Activated naive CD8-positive, alpha-beta T cell treated with anti-CD3 and anti-CD28 coated beads, Interleukin-2, amount 10 ng/mL, durations not matched to agents 7 days and 5 days (primary cell): ENCODE data around the gene BST2. TPM values are rescaled to one million over a fixed set of nuclear protein-coding genes. Genes with fewer than 3 reads are reported as not detected.

Source experiments
- ATAC-seq: fragments of 150-1000 bp; cut with Tn5 transposase; one replicate; pipeline ENCODE4 v1.10.0; 2021; ENCODE audit warnings: low read depth, moderate library complexity
- POLR2A ChIA-PET: fragments of 350-600 bp; sonication (Branson Sonifier 250); formaldehyde crosslinking; loops from one replicate; lab custom pipeline; 2021; ENCODE audit warnings: antibody characterized with exemption; lab: Charles Lee
- DNase-seq: peaks from one replicate; pipeline ENCODE4 v3.0.0; 2021
- H3K27ac Mint-ChIP-seq: one replicate; pipeline ENCODE4 v1.8.0; 2022; ENCODE audit warnings: mild to moderate bottlenecking, mixed read lengths
- H3K27me3 Mint-ChIP-seq: one replicate; pipeline ENCODE4 v1.8.0; 2022; ENCODE audit warnings: mild to moderate bottlenecking, moderate library complexity, mixed read lengths
- H3K36me3 Mint-ChIP-seq: one replicate; pipeline ENCODE4 v1.8.0; 2021; ENCODE audit warnings: mild to moderate bottlenecking, mixed read lengths
- H3K4me1 Mint-ChIP-seq: one replicate; pipeline ENCODE4 v1.8.0; 2021; ENCODE audit warnings: mixed read lengths
- H3K4me3 Mint-ChIP-seq: one replicate; pipeline ENCODE4 v1.8.0; 2022; ENCODE audit warnings: mild to moderate bottlenecking, moderate library complexity, mixed read lengths
- H3K9me3 Mint-ChIP-seq: one replicate; pipeline ENCODE4 v1.8.0; 2021; ENCODE audit warnings: mixed read lengths
- total RNA-seq, 2 experiments: library from RNA; stranded (reverse); gene quantifications; one replicate each; pipeline ENCODE4 v1.2.3, GENCODE V29; 2021

The BST2 gene
- total RNA-seq, 2 experiments from 2014 or later: 197 to 201 TPM

GRCh38 chr19:17409990-17410389 is 4.6 kb upstream of the BST2 start:
- H3K4me3 Mint-ChIP-seq: no peak overlapping the region
- H3K9me3 Mint-ChIP-seq: no peaks in the 10 kb centered on the region
- no peak overlapping the region for H3K27ac Mint-ChIP-seq
- H3K27me3 Mint-ChIP-seq: no peaks in the 10 kb centered on the region
- DNase-seq: no peak
- peaks cover 14% of the 10 kb centered on the region for H3K36me3 Mint-ChIP-seq
- POLR2A ChIA-PET: no interaction called here
- ATAC-seq: no peak
- peaks cover 26% of the 10 kb centered on the region for H3K4me1 Mint-ChIP-seq

DNA sequence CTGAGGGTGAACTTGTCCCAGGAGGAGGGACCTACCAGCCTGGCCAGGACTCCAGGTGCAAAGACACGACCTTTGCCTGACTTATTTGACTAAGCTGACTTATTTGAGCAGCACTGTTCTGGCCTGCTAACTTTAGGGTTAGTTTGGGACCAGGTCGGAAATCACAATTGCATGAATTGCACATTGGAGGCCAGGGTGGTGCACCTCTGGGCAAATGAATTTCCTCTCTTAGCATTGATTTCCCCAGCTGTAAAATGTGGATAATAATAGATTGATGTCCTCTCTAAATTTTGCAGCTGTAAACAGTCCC is 1.4 kb upstream of the BST2 start:
- H3K27ac Mint-ChIP-seq: peak overlapping the region; percentile 91
- no peaks in the 10 kb centered on the region for H3K9me3 Mint-ChIP-seq
- H3K27me3 Mint-ChIP-seq: no peaks in the 10 kb centered on the region
- peaks cover 17% of the 10 kb centered on the region for H3K36me3 Mint-ChIP-seq
- no peak for DNase-seq
- H3K4me1 Mint-ChIP-seq: peaks cover 27% of the 10 kb centered on the region
- POLR2A ChIA-PET: interaction anchor here (0.8 to 6.3 kb wide), 6 partner anchors 11 to 115 kb away, joined by 3 to 64 read pairs (median 4); partner anchors contain the start of genes MVB12A and SLC27A1
- H3K4me3 Mint-ChIP-seq: peak overlapping the region; percentile 89
- ATAC-seq: no peak

- peak overlapping the region; percentile 91 for H3K27ac Mint-ChIP-seq
- DNase-seq (peak; percentile 68), ATAC-seq (peak; percentile 20)
- H3K36me3 Mint-ChIP-seq: peaks cover 18% of the 10 kb centered on the region
- POLR2A ChIA-PET: interaction anchor here (0.5 to 6.3 kb wide), 20 partner anchors 12 to 1139 kb away, joined by 3 to 64 read pairs (median 3); partner anchors contain the start of genes ANO8, CCDC194, DDA1 and MVB12A
- H3K27me3 Mint-ChIP-seq: no peaks in the 10 kb centered on the region
- peaks cover 25% of the 10 kb centered on the region for H3K4me1 Mint-ChIP-seq
- no peaks in the 10 kb centered on the region for H3K9me3 Mint-ChIP-seq
- peak overlapping the region; percentile 89 for H3K4me3 Mint-ChIP-seq
Observed at GRCh38 chr19:17406046-17406886, 836 bp upstream of the BST2 start.

- Mint-ChIP-seq H3K36me3 (peaks cover 22% of the 10 kb centered on the region), H3K27ac (peak overlapping the region; percentile 91), H3K4me3 (peak overlapping the region; percentile 89), H3K27me3 (no peaks in the 10 kb centered on the region), H3K9me3 (no peaks in the 10 kb centered on the region), H3K4me1 (peaks cover 27% of the 10 kb centered on the region)
- ATAC-seq (no peak), DNase-seq (no peak)
- POLR2A ChIA-PET: interaction anchor here (0.6 to 6.3 kb wide), 19 partner anchors 10 to 877 kb away, joined by 3 to 64 read pairs (median 3); partner anchors contain the start of genes CCDC194, DDA1, JUND and MVB12A
Observed at GRCh38 chr19:17404621-17405249, 695 bp downstream of the BST2 start.

DNA sequence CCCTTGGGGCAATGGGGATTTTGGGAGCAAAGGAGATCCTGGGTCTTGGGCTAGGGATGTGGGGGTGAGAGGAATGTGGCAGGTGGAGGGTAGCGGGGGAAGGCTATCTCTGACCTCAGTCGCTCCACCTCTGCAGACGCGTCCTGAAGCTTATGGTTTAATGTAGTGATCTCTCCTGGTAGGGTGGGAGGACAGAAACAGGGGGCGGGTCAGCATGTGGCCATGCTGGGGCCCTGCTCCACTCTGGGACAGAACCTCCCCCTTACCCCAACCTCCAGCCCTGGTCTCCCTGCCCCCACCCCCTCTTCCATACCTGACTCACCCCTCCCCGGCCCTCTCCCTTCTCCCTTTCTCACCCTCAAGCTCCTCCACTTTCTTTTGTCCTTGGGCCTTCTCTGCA is 1.4 kb downstream of the BST2 start:
- no peak for DNase-seq
- Mint-ChIP-seq H3K9me3 (no peaks in the 10 kb centered on the region), H3K4me1 (peaks cover 26% of the 10 kb centered on the region), H3K27ac (peak overlapping the region; percentile 91), H3K4me3 (peak overlapping the region; percentile 89), H3K36me3 (peaks cover 20% of the 10 kb centered on the region), H3K27me3 (no peaks in the 10 kb centered on the region)
- no peak for ATAC-seq
- POLR2A ChIA-PET: interaction anchor here (0.6 to 6.3 kb wide), 7 partner anchors 9 to 817 kb away, joined by 3 to 64 read pairs (median 4); partner anchors contain the start of gene MVB12A

DNA sequence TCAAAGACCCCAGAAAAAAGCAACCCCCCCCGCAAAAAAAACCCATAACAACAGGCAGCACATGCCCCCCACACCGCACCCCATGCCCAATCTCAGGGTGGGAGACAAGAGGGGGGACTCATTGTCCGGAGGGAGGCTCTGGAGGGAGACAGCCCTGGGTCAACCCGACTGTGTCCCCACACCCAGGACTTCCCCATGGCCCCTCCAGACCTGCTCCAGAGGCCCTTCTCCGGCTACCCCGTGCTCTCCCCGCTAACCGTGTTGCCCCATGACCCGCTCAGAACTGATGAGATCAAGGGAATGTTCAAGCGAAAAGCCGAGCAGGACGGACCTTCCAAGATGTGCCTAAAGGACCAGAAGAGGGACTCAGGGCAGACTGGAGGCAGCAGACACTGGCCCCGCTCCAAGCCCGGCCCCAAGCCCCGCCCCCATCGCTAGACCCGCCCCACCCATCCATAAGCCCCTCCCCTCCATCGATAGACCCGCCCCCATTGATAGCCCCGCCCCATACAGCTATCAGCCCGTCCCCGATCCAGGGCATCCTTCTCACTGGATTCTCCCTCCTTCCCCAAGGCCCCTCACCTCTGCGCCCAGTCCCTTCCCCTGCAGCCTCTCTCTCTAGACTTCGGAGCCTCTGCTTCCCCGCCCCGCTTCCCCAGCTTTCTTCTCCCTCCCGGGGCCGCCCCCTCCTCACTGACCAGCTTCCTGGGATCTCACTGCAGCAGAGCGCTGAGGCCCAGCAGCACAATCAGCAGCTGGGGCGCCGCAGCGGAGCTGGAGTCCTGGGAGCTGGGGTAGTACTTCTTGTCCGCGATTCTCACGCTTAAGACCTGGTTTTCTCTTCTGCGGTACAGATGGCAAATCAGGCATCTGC is 2.2 kb downstream of the BST2 start:
- POLR2A ChIA-PET: interaction anchor here (1.0 to 6.3 kb wide), 5 partner anchors 8 to 816 kb away, joined by 3 to 64 read pairs (median 4); partner anchors contain the start of gene MVB12A
- H3K27me3 Mint-ChIP-seq: no peaks in the 10 kb centered on the region
- H3K36me3 Mint-ChIP-seq: peaks cover 23% of the 10 kb centered on the region
- H3K27ac Mint-ChIP-seq: peak overlapping the region; percentile 91
- H3K9me3 Mint-ChIP-seq: no peaks in the 10 kb centered on the region
- peak overlapping the region; percentile 89 for H3K4me3 Mint-ChIP-seq
- DNase-seq (peak; percentile 66), ATAC-seq (no peak)
- H3K4me1 Mint-ChIP-seq: peaks cover 28% of the 10 kb centered on the region

- H3K9me3 Mint-ChIP-seq: no peaks in the 10 kb centered on the region
- peaks cover 30% of the 10 kb centered on the region for H3K36me3 Mint-ChIP-seq
- H3K27ac Mint-ChIP-seq: no peak overlapping the region
- H3K27me3 Mint-ChIP-seq: no peaks in the 10 kb centered on the region
- POLR2A ChIA-PET: interaction anchor here (0.5 to 6.3 kb wide), 3 partner anchors 13 to 266 kb away, joined by 4 to 64 read pairs (median 4); partner anchors contain the start of gene MVB12A
- ATAC-seq: no peak
- peaks cover 20% of the 10 kb centered on the region for H3K4me1 Mint-ChIP-seq
- DNase-seq: no peak
- no peak overlapping the region for H3K4me3 Mint-ChIP-seq
Observed at GRCh38 chr19:17401628-17402027, 3.8 kb downstream of the BST2 start.

DNA sequence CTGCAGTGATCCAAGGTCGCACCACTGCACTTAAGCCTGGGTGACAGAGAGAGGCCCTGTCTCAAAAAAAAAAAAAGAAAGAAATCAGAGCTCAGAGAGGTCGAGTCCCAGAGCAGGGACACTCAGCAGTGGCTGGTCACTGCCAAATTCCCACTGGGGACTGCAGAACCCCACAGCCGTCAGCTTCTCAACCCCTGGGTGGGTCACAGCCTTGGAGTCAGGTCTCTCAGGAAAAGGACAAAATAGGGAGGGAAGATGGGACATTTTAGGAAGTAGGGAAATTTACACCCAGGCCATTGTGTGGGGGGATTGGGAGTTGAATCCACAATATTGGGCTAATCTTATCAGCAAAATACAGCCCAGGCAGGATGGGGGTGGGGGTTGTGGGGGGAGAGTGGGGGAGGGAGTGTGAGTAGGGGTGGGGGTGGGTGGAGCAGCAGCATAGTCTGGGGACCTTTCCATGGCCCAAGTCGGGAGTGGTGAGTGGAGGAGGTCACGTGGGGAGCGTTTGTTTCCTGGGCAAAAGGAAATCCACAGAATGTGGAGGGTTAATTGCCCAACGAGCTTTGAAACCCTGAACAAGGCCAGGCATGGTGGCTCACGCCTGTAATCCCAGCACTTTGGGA is 6.4 kb downstream of the BST2 start:
- ATAC-seq: no peak
- no peak for DNase-seq
- H3K27ac Mint-ChIP-seq: no peak overlapping the region
- POLR2A ChIA-PET: interaction anchor here (0.6 kb wide), 1 partner anchor 45 kb away, joined by 5 read pairs; no protein-coding TSS in a partner anchor
- H3K36me3 Mint-ChIP-seq: peaks cover 28% of the 10 kb centered on the region
- peaks cover 24% of the 10 kb centered on the region for H3K4me1 Mint-ChIP-seq
- no peaks in the 10 kb centered on the region for H3K27me3 Mint-ChIP-seq
- no peaks in the 10 kb centered on the region for H3K9me3 Mint-ChIP-seq
- no peak overlapping the region for H3K4me3 Mint-ChIP-seq

GRCh38 chr19:17394891-17395415 is 10.5 kb downstream of the BST2 start:
- H3K27me3 Mint-ChIP-seq: peaks cover 7% of the 10 kb centered on the region
- H3K9me3 Mint-ChIP-seq: no peaks in the 10 kb centered on the region
- peak overlapping the region; percentile 70 for H3K27ac Mint-ChIP-seq
- DNase-seq (peak; percentile 48), ATAC-seq (no peak)
- peaks cover 15% of the 10 kb centered on the region for H3K36me3 Mint-ChIP-seq
- H3K4me1 Mint-ChIP-seq: peaks cover 25% of the 10 kb centered on the region
- peak overlapping the region; percentile 24 for H3K4me3 Mint-ChIP-seq
- POLR2A ChIA-PET: interaction anchor here (0.7 to 1.3 kb wide), 4 partner anchors 8 to 102 kb away, joined by 3 to 4 read pairs (median 3); partner anchors contain the start of gene BST2

DNA sequence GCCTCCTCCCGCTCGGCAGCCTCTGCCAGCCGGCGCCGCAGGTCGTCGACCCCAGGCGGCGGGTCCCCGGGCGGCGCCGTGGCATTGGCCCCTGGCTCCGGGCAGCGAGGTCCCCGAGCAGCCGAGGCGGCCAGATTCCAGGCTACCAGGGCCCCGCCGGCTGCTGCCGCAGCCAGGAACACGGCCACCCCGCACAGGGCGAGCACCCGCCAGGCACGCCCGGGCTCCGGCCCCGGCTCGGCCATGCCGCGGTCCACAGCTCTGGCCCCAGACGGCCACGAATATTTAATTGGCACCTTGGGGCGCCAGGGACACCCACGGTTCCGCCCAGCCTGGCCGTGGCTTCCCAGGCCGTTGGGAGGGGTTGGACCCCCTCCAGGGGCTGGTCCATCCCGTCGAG is 11.5 kb downstream of the BST2 start, which contains the start of gene CCDC194:
Gene CCDC194, minus strand, starts transcription at position 283 of the 400 bp plus-strand sequence. Its CDS starts 38 bp downstream, at position 245.
- peaks cover 16% of the 10 kb centered on the region for H3K27me3 Mint-ChIP-seq
- ATAC-seq (no peak), DNase-seq (no peak)
- peak within 1 kb of the TSS; percentile 70 for H3K27ac Mint-ChIP-seq
- POLR2A ChIA-PET: interaction anchor here (0.6 to 2.6 kb wide), 5 partner anchors 10 to 97 kb away, joined by 4 to 13 read pairs (median 4); partner anchors contain the start of genes ANO8 and BST2
- H3K4me1 Mint-ChIP-seq: peaks cover 25% of the 10 kb centered on the region
- no peaks in the 10 kb centered on the region for H3K9me3 Mint-ChIP-seq
- peak within 1 kb of the TSS; percentile 24 for H3K4me3 Mint-ChIP-seq
- peaks cover 14% of the 10 kb centered on the region for H3K36me3 Mint-ChIP-seq

DNA sequence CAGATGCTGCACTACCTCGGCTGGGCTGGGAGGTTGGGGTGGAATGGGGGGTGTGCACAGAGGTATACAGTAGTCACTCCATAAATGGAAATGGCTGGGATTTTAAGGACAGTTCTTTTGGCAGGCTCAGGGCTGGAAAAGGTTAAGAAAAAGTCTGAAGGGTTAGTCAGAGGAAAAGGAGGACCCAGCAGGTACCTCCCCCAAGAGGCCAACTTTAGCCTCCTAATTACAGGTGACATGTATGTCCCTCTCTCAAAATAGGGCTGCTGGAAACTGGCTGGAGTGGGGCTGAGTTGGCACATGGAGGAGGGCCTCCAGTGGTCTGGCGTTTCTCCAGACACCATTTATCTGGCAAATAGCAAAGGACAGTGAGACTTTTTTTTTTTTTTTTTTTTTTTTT is 12.4 kb downstream of the BST2 start:
- peaks cover 24% of the 10 kb centered on the region for H3K27me3 Mint-ChIP-seq
- no peaks in the 10 kb centered on the region for H3K9me3 Mint-ChIP-seq
- peaks cover 12% of the 10 kb centered on the region for H3K36me3 Mint-ChIP-seq
- no peak overlapping the region for H3K27ac Mint-ChIP-seq
- ATAC-seq (no peak), DNase-seq (no peak)
- POLR2A ChIA-PET: interaction anchor here (0.6 to 2.6 kb wide), 6 partner anchors 10 to 96 kb away, joined by 3 to 13 read pairs (median 4); partner anchors contain the start of genes ANO8 and BST2
- no peak overlapping the region for H3K4me3 Mint-ChIP-seq
- peaks cover 23% of the 10 kb centered on the region for H3K4me1 Mint-ChIP-seq
